Myocyte (in vitro differentiated cells): ENCODE results near the gene NBDY. TPM values are rescaled to one million over a fixed set of nuclear protein-coding genes. Genes with fewer than 3 reads are reported as not detected.

ENCODE experiments used
- DNase-seq: peaks from one replicate; pipeline ENCODE4 v3.0.0-alpha.2; 2012; ENCODE audit warnings: low read depth
- total RNA-seq: library from RNA; depleted of rRNA; stranded (reverse); fragments of >200 nt; gene quantifications from 2 replicates; pipeline ENCODE4 v1.2.3, GENCODE V29; 2014

NBDY gene
- total RNA-seq, 1 donor from 2014 or later, result 15.6 TPM

DNA sequence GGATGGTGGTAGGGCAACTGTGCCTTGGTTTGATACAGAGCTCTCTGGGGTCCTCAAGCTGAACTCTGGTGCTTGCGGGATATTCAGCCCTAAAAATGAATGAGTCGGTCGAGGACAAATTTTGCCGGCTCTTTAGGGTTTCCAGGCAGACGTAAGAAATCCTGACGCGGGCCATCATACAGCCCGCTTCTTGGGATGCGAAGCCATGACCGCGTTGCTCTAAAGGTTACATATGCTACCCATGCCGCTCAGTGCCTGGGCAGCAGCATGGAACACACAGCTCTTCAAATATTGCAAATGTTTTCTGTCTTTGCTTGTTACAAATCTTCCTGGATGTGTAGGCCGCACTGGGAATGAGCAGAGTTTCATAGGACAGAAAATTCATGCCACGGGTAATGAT lies 55.6 kb downstream of the NBDY start:
- DNase-seq, result no peak

DNA sequence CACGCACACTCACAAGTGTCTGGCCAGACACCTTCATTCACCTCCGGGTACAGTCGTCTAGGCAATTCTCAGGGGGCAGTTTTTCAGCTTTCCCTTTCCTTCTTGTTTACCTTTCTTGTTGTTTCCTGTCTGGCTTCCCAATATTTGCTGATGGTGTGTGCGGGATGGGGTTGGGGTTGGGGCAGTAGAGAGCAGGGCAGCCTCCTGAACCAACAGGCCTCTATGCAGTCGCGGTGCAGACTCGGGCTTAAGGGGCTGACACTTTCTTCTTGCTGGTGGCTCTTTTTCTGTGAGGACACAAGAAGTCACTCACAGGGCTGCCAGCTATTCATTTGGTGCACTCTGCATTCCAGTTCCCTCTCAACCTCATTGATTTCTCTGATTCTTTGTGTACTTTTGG lies 56.4 kb downstream of the NBDY start:
- no peak for DNase-seq

DNA sequence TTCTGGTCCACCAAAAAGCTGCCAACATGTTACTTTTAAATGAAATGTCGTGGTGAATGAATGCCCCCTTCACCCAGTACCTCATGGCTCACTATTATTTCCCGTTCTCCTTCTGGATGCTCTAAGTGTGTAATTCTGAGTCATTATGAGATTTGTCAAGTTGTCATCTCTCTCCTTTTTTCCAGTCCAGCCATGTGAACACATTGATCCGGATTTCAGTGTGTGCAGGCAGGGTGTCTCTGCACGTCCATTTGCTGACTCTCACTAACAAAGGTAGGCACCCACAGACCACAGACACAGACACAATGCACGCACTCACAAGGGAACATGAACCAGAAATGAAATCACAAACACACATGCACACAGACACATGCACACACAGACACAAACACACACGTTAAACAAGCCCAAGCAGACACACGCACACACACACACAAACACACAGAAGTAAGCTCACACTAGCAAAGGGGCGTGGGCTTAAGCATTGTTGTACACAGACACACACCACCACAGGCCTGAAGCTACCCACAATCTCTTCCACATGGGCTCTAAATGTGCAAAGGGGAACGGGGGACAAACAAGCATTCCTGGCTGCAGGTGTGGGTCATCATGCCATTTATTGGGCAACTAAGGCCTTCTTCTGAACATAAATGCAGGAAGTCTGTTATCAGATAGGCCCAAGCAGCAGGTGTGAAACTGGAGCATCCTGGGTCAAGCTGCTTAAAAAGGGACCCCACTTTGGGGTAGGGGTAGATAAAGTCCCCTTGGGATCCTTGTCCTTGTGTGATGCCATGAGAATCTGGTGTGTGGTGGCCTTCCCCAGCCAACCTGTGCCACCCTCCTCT lies 58.1 kb downstream of the NBDY start:
- no peak for DNase-seq

DNA sequence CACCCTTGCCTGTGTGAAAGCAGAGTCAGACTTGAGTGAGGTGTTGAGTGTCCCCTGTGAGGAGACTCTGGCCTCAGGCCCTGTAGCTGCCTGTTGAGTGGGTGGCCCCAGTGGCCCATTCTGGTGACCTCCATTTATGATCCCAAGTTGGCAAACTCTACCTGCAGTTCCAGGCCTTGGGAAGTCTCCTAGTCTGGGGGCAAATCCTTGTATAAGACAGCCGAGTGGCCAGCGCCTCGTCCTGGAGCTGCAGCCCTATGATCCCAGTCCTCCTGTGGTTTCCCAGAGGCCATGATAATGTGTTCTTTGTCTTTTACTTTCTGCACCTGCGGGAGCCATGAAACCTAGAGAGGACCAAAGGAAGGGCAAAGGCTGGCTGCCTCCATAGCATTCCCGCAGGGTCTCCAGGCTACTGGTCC lies 58.7 kb downstream of the NBDY start:
- no peak for DNase-seq

DNA sequence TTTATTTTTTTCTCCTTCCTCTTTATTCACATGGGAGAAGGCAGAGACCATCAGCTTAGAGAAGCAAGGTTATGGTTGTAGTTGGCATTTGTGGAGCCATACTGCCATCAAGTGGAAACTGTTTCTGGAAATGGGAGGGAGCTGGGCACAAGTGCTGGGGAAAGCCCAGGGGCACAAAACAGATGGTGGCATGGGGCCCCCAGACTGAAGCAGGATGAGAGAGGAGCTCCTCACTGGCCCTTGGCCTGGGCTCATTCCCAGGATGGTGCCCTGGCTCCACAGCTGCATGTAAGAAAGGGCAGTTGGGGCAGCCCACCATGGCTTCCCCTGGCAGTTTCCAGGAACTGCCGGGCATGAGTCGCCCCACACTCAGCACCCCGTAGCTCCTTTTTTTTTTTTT lies 59.2 kb downstream of the NBDY start:
- no peak for DNase-seq

DNA sequence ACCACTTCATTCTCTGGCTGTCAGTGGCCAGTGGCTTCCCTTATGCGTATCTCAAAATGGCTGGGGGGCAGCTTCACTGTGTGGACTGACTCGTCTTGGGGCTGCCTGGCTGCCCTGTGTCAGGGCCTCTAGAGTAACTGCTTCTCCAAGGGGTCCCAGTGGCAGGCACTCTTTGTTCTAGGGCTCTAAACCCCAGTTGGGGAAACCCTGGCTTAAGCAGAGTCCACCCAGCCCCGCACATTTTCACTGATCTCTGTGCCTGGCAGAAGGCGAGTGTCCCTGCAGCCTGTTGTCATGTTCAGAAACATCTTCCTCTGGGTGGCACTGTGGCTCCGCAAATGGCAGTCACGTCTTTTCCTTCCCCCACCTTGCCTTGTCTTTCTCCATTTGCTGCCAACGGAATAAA lies 59.7 kb downstream of the NBDY start:
- DNase-seq, result no peak

DNA sequence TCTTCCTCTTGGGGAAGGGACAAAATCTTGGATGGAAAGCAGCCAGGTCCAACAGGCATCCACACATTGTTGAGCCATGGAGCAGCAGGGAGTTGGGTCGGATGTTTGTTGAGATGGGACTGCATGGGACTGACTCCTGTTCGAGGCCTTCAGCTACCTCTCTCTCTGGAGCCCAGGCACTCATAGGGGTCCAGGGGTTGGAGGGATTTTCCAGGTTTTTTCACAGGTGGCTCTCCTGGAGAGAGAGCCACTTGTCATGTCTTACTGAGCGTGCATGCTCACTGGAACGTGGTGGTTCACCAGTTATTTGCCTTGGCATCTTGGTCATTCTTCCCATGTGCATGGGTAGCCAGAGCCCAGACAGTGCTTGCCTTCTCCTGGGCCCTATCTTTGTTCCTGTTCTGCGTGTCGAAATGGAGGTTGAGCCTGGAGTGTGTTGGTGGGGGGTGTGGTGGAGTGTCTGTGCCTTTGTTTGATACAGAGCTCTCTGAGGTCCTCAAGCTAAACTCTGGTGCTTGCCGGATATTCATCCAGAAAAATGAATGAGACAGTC lies 60.6 kb downstream of the NBDY start:
- DNase-seq, result no peak

DNA sequence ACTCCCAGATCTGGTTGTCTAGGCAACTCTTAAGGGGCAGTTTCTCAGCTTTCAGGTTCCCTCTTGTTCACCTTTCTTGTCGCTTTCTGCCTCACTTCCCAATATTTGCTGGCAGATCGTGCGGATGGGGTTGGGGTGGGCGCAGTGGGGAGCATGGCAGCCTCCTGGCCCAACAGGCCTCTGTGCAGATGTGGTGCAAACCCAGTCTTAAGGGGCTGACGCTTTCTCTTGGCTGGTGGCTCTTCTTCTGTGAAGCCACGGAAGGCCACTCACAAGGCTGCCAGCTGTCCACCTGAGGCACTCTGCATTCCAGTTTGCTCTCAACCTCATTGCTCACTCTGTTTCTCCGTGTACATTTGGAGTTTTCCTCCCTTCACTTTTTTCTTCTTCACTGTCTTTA lies 61.7 kb downstream of the NBDY start:
- DNase-seq, result no peak

DNA sequence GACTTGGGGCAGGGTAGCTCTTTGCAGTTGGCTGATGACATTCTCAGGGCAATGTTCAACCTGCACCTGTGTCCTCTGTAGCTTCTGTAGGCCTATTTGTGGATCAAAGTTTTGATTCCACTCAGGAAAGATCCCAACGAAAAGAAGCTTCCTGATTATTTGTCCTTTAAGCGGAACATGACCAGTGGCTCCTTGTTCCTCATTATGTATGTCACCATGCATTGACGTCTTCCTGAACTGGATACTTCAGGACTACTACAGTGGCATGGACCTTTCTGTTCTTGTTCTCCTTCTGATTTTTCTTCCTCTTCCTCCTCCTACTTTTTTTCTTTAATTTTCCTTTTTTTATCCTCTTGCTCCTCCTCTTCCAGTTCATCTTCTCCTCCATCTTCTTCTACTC lies 62.4 kb downstream of the NBDY start:
- no peak for DNase-seq

DNA sequence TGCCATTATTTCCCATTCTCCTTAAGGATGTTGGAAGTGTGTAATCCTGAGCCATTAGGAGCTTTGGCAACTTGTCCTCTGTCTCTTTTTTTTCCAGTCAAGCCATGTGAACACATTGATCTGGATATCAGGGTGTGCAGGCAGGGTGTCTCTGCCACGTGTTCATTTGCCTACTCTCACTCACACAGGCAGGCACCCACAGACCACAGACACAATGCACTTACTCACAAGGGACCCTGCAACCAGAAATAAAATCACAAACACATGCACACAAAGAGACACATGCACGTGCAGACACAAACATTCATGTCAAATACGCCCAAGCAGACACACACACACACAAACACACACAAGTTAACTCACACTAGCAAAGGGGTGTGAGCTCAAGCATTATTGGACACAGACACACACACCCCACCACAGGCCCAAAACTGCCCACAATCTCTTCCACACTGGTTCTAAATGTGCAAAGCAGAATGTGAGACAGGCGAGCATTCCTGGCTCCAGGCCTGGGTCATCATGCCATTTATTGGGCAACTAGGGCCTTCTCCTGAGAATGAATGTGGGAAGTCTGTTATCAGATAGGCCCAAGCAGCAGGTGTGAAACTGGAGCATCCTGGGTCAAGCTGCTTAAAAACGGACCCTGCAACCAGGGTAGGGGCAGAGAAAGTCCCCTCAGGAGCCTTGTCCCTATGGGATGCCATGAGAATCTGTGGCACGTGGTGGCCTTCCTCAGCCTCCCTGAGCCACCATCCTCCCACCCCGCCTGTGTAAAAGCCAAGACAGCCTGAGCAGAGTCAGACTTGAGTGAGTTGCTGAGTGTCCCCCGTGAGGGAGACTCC lies 63.4 kb downstream of the NBDY start:
- no peak for DNase-seq

DNA sequence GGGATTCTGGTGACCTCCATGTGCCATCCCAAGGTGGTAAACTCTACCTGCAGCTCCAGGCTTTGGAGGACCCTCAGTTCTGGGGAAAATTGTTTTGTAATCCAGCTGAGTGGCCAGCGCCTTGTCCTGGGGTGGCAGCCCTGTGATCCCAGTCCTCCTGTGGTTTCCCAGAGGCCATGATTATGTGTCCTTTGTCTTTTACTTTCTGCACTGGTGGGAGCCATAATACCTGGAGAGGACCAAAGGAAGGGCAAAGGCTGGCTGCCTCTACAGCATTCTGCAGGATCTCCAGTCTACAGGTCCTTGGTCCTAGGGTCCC lies 64.0 kb downstream of the NBDY start:
- no peak for DNase-seq

DNA sequence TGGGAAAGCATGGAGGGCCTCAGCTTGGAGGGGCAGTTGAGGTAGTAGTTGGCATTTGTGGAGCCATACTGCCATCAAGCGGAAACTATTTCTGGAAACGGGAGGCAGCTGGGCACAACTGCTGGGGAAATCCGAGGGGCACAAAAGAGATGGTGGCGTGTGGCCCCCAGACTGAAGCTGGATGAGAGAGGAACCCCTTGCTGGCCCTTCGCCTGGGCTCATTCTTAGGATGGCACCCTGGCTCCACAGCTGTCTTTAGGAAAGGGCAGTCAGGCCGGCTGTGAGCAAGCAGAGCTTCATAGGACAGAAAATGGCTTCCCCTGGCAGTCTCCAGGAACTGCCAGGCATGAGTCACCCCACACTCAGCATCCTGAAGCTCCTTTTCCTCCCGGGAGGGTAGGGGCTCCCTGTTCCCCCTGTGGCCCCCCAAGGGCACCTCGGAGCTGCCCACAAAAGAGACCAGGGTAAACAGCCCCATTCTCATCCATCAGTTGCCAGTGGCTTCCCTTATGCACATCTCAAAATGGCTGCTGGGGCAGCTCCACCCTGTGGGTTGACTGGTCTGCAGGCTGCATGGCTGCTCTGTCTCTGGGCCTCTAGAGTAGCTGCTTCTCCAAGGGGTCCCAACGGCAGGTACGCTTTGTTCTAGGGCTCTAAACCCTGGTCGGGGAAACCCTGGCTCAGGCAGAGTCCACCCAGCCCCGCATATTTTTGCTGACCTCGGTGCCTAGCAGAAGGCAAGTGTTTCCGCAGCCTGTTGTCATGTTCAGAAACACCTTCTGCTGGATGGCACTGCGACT lies 64.7 kb downstream of the NBDY start:
- DNase-seq, result no peak

DNA sequence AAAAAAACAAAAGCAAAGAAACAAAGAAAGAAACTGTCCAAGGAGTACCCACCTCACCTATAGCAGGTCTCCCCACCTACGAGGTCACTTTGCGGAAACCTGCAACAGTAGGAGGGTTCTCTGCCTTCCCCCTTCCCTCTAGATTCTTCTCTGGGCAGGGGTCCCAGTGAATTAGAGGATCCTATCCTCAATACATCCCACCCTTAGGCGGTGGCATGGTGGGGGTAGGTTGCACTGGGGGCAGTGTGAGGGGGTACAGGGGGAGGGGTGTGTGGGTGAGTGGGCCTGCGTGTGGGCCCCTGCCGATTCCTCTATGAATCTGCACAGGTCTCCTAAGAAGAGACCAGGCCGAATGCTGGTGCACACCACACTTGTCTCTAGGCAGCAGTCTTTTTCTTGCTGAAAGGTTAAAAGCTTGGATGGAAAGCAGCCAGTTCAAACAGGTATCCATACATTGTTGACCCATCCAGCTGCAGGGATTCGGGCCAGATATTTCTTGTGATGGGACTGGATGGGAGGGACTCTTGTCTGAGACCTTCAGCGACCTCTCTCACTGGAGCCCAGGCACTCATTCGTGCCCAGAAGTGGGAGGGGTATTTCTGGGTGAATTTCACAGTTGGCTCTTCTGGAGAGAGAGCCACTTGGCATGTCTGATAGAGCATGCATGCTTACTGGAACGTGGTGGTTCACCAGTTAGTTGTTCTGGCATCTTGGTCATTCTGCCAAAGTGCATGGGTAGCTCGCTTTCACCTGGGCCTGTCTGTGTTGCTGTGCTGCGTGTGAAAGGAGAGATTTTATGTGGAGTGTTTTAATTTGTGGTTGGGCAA lies 65.6 kb downstream of the NBDY start:
- DNase-seq, result no peak

DNA sequence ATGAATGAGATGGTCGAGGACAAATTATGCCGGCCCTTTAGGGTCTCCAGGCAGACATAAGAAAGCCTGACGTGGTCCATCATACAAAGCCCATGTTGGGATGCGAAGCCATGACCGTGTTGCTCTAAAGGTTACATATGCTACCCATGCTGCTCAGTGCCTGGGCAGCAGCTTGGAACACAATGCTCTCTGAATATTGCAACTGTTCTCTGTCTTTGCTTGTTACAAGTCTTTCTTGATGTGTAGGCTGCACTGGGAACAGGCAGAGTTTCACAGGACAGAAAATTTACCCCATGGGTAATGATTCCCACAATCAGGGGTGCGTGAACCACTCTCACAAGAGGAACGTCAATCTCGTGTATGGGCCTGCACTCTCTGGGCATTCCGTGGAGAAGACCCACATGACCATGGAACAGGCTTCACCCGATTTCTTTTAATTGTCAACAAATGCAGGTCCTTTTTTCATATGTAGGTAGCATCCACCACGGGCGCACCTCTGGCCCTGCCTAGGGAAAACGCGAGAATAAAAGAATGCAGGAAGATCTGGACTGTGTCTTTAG lies 66.3 kb downstream of the NBDY start:
- no peak for DNase-seq

DNA sequence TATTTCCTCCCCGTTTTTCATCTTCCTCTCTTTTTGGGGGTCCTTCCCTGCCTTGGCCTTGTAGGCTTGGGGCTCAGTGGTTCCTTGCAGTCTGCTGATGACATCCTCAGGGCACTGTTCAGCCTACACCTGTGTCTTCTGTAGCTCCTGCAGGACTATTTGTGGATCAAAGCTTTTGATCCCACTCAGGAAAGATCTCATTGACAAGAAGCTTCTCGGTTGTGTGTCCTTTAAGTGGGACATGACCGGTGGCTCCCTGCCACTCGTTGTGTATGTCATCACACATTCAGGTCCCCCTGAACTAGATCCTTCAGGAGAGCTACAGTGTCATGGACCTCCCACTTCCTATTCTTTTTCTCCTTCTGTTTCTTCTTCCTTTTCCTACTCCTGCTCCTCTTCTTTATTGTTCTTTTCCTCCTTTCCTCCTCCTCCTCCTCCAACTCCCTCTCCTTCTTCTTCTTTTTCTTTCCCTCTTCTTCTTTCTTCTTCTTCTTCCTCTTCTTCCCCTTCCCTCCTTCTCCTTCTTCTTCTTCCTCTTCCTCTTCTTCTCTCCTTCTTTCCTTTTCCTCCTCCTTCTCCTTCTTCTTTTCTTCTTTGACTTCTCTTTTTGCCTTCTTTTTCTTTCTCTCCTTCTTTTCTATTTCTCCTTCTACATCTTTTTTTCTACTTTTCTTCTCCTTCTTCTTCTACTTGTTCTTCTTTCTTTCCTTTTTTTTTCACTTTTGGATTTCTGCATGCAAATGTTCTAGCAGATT lies 67.8 kb downstream of the NBDY start:
- DNase-seq, result no peak

DNA sequence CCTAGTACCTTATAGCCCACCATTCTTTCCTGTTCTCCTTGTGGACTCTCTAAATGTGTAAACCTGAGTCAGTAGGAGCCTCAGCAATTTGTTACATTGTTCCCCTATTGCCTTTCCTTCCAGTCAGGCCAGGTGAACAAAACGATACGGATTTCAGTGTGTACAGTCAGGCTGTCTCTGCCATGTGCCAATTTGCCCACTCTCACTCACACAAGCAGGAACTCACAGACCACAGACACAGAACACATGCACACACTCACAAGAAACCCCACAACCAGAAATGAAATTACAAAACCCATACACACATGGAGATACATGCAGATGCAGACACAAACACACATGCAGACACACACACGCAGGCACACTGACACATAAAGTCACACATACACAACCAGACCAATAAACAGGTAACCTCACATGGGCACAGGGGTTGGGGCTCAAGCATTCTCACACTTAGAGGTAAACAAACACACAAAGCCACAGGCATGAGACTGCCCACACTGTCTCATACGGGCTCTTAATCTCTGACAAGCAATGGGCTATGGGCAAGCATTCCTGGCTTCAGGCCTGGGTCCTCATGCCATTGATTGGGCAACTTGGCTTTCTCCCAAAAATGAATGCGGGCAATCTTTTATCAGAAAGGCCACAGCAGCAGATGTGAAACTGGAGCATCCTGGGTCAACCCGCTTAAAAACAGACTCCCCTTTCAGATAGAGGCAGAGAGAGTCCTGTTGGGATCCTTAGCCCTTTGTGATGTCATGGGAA lies 68.7 kb downstream of the NBDY start:
- peak; percentile 67 for DNase-seq

DNA sequence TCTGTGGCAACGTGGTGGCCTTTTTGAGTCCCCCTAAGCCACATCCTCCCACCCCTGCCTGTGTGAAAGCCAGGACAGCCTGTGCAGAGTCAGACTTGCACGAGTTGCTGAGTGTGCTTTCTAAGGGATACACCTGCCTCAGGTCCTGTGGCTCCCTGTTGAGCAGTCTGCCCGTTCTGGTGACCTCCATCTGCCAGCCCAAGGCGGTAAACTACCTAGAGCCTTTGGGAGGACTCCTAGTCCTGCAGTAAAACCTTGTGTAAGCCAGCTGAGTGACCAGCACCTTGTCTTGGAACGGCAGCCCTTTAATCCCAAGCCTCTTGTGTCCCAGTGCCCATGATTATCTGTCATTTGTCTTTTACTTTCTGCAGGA lies 69.3 kb downstream of the NBDY start:
- no peak for DNase-seq

DNA sequence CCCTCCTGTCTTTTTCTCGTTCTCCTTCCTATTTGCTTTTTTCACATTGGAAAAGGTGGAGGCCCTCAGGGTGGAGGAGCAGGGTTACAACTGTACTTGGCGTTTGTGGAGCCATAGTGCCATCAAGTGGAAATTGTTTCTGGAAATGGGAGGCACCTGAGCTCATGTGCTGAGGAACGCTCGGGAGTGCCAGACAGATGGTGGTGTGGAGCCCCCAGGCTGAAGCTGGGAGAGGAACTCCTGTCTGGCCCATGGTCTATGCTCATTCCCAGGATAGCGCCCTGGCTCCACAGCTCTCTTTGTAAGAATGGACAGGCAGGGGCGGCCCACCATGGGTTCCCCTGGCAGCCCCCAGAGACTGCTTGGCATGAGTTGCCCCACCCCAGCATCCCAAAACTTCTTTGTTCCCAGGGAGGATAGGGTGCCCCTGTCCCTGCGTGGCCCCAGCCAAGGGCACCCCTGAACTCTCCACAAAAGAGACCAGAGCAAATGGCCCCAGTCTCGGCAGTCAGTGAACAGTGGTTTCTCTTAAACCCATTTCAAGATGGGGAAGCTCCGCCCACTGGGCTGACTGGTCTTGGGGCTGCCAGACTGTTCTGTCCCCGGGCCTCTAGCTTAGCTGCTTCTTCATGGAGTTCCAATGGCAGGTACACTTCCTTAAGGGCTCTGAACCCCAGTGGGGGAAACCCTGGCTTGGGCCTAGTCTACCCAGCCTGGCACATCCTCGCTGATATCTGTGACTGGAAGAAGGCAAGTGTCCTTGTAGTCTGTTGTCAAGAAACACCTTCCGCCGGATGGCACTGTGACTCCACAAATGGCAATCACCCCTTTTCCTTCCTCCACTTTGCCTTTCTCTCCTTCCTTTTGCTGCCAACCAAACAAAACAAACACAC lies 70.1 kb downstream of the NBDY start:
- DNase-seq, result no peak
